ENCODE measurements around the gene MAPK11. TPM values are rescaled to one million over a fixed set of nuclear protein-coding genes. Genes with fewer than 3 reads are reported as not detected.
A peak's percentile ranks its signal among the peaks of the same experiment; 100 is the strongest.

MAPK11 gene
- total and polyA plus RNA-seq, 4 donors = 8.3 to 15.3 (median 11.9) TPM

- H3K36me3 ChIP-seq (ENCODE audit: control insufficient read depth in 4 of 4, insufficient read depth in 4 of 4, low read length in 4 of 4) = peaks cover 0 to 6% (median 2%) of the 10 kb centered on the region in 4 donors
- TF ChIP-seq, protein P1, sequence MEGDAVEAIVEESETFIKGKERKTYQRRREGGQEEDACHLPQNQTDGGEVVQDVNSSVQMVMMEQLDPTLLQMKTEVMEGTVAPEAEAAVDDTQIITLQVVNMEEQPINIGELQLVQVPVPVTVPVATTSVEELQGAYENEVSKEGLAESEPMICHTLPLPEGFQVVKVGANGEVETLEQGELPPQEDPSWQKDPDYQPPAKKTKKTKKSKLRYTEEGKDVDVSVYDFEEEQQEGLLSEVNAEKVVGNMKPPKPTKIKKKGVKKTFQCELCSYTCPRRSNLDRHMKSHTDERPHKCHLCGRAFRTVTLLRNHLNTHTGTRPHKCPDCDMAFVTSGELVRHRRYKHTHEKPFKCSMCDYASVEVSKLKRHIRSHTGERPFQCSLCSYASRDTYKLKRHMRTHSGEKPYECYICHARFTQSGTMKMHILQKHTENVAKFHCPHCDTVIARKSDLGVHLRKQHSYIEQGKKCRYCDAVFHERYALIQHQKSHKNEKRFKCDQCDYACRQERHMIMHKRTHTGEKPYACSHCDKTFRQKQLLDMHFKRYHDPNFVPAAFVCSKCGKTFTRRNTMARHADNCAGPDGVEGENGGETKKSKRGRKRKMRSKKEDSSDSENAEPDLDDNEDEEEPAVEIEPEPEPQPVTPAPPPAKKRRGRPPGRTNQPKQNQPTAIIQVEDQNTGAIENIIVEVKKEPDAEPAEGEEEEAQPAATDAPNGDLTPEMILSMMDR (IDR thresholded peaks at IDR 0.05; ENCODE audit: control extremely low read depth, extremely low read depth) = no peak
- no peaks in the 10 kb centered on the region for H3K9me3 ChIP-seq (ENCODE audit: control insufficient read depth in 4 of 4, insufficient read depth in 3 of 4, low read length in 3 of 4)
- ATAC-seq (ENCODE audit: insufficient read depth, low FRiP score) = no peak
- H3K4me3 ChIP-seq = no peak overlapping the region
- 27 to 29% methylated on average over 19 of the region's 19 CpGs for whole genome bisulfite sequencing, 2 donors
- DNase-seq = peak in 2 of 3 donors; percentile 39 to 58
- no peaks in the 10 kb centered on the region for H3K27me3 ChIP-seq (ENCODE audit: control insufficient read depth in 3 of 3, insufficient read depth in 3 of 3, low read length in 2 of 3)
- H3K27ac ChIP-seq (ENCODE audit: low read depth in 1 of 2, low read length in 1 of 2) = peak overlapping the region; percentile 62 to 71
- H3K4me1 ChIP-seq (ENCODE audit: control insufficient read depth in 5 of 5, insufficient read depth in 5 of 5, low read length in 5 of 5) = peaks cover 0 to 46% (median 37%) of the 10 kb centered on the region in 5 donors
- H3K9ac ChIP-seq (ENCODE audit: insufficient read depth in 1 of 2, low read length in 2 of 2) = no peak overlapping the region
These were observed 37.9 kb upstream of the MAPK11 start for GRCh38 chr22:50307890-50308596.

- H3K36me3 ChIP-seq (ENCODE audit: control insufficient read depth in 4 of 4, insufficient read depth in 4 of 4, low read length in 4 of 4) = peaks cover 0 to 13% (median 3%) of the 10 kb centered on the region in 4 donors
- H3K27me3 ChIP-seq (ENCODE audit: control insufficient read depth in 3 of 3, insufficient read depth in 3 of 3, low read length in 2 of 3) = no peaks in the 10 kb centered on the region
- peaks cover 3 to 56% (median 47%) of the 10 kb centered on the region in 5 donors for H3K4me1 ChIP-seq (ENCODE audit: control insufficient read depth in 5 of 5, insufficient read depth in 5 of 5, low read length in 5 of 5)
- H3K9ac ChIP-seq (ENCODE audit: insufficient read depth in 1 of 2, low read length in 2 of 2) = peak within 1 kb of the TSS in 1 of 2 donors; percentile 37
- H3K4me3 ChIP-seq = peak within 1 kb of the TSS; percentile 62
- no peaks in the 10 kb centered on the region for H3K9me3 ChIP-seq (ENCODE audit: control insufficient read depth in 4 of 4, insufficient read depth in 3 of 4, low read length in 3 of 4)
- ATAC-seq (ENCODE audit: insufficient read depth, low FRiP score) (peak; percentile 42), DNase-seq (peak; percentile 91 to 95 (median 92))
- 0 to 1% methylated on average over 68 to 104 of the region's 105 CpGs for WGBS, 2 donors
- TF ChIP-seq, protein P1 (IDR thresholded peaks at IDR 0.05; ENCODE audit: control extremely low read depth, extremely low read depth) = no peak
- H3K27ac ChIP-seq (ENCODE audit: low read depth in 1 of 2, low read length in 1 of 2) = peak within 1 kb of the TSS; percentile 88 to 94
These were observed 36.9 kb upstream of the MAPK11 start, which contains the start of gene PLXNB2 for GRCh38 chr22:50306753-50307749. TSS of gene PLXNB2 (minus strand) at chr22:50307646. CDS start at chr22:50290584, 17,062 bp downstream.

- TF ChIP-seq, protein P1 (IDR thresholded peaks at IDR 0.05; ENCODE audit: control extremely low read depth, extremely low read depth) = no peak
- peaks cover 0 to 13% (median 3%) of the 10 kb centered on the region in 4 donors for H3K36me3 ChIP-seq (ENCODE audit: control insufficient read depth in 4 of 4, insufficient read depth in 4 of 4, low read length in 4 of 4)
- DNase-seq (peak; percentile 90 to 95 (median 91)), ATAC-seq (ENCODE audit: insufficient read depth, low FRiP score) (peak; percentile 60)
- WGBS, 2 donors = 4 to 9% methylated on average over 21 of the region's 21 CpGs
- H3K9me3 ChIP-seq (ENCODE audit: control insufficient read depth in 4 of 4, insufficient read depth in 3 of 4, low read length in 3 of 4) = no peaks in the 10 kb centered on the region
- peak overlapping the region; percentile 59 to 75 for H3K9ac ChIP-seq (ENCODE audit: insufficient read depth in 1 of 2, low read length in 2 of 2)
- H3K4me3 ChIP-seq = peak overlapping the region; percentile 62
- no peaks in the 10 kb centered on the region for H3K27me3 ChIP-seq (ENCODE audit: control insufficient read depth in 3 of 3, insufficient read depth in 3 of 3, low read length in 2 of 3)
- H3K27ac ChIP-seq (ENCODE audit: low read depth in 1 of 2, low read length in 1 of 2) = peak overlapping the region; percentile 88 to 94
- peaks cover 8 to 66% (median 55%) of the 10 kb centered on the region in 5 donors for H3K4me1 ChIP-seq (ENCODE audit: control insufficient read depth in 5 of 5, insufficient read depth in 5 of 5, low read length in 5 of 5)
These were observed 35.9 kb upstream of the MAPK11 start for GRCh38 chr22:50305923-50306566.
